GM19025 (cell line): ENCODE data around the gene MRGPRD.

Experiments used
- ATAC-seq: cut with Tn5 transposase; IDR thresholded peaks from one replicate; pipeline ENCODE4 v1.9.1; 2021; ENCODE audit warnings: mild to moderate bottlenecking, low read depth, moderate library complexity; ENCODE audit not compliant: unreplicated experiment

MRGPRD gene

GRCh38 chr11:68973219-68973618 lies 7.6 kb downstream of the MRGPRD start:
- ATAC-seq = no peak

GRCh38 chr11:68970921-68971636 lies 9.7 kb downstream of the MRGPRD start:
- no peak for ATAC-seq

GRCh38 chr11:68969386-68969785 lies 11.4 kb downstream of the MRGPRD start:
- no peak for ATAC-seq

- ATAC-seq = no peak
Measured at GRCh38 chr11:68968306-68969250, 12.2 kb downstream of the MRGPRD start.

- ATAC-seq = no peak
Measured at GRCh38 chr11:68966894-68967780, 13.6 kb downstream of the MRGPRD start.

- ATAC-seq = no peak
Measured at GRCh38 chr11:68965901-68966853, 14.6 kb downstream of the MRGPRD start.

GRCh38 chr11:68963779-68964178 lies 17.0 kb downstream of the MRGPRD start:
- ATAC-seq = no peak

- no peak for ATAC-seq
Measured at GRCh38 chr11:68962527-68963250, 18.1 kb downstream of the MRGPRD start.

- no peak for ATAC-seq
Measured at GRCh38 chr11:68961245-68961644, 19.5 kb downstream of the MRGPRD start.

GRCh38 chr11:68960294-68961071 lies 20.3 kb downstream of the MRGPRD start:
- ATAC-seq = no peak

GRCh38 chr11:68959465-68960293 lies 21.1 kb downstream of the MRGPRD start:
- ATAC-seq = no peak

- ATAC-seq = no peak
Measured at GRCh38 chr11:68958211-68958610, 22.6 kb downstream of the MRGPRD start.

GRCh38 chr11:68956547-68957254 lies 24.1 kb downstream of the MRGPRD start:
- no peak for ATAC-seq

- ATAC-seq = no peak
Measured at GRCh38 chr11:68956142-68956541, 24.6 kb downstream of the MRGPRD start.

GRCh38 chr11:68955607-68955958 lies 25.2 kb downstream of the MRGPRD start:
- ATAC-seq = no peak

- ATAC-seq = no peak
Measured at GRCh38 chr11:68954836-68955606, 25.8 kb downstream of the MRGPRD start.
